Fibroblast of the aortic adventitia (primary cell): ENCODE measurements around the gene GFI1B. TPM values are rescaled to one million over a fixed set of nuclear protein-coding genes. Genes with fewer than 3 reads are reported as not detected.

Experiments
- DNase-seq: peaks from one replicate; pipeline ENCODE4 v3.0.0-alpha.2; 2010; ENCODE audit warnings: low read depth
- H3K4me3 ChIP-seq: 2 replicates; pipeline ENCODE4 v1.5.1; 2011; ENCODE audit warnings: low read depth, mild to moderate bottlenecking, control low read depth, low read length, moderate library complexity
- total RNA-seq: library from RNA; depleted of rRNA; stranded (reverse); fragments of >200 nt; gene quantifications from 2 replicates; pipeline ENCODE4 v1.2.3, GENCODE V29; 2012; ENCODE audit warnings: low replicate concordance
- TF ChIP-seq, protein P1 (sequence below): IDR thresholded peaks from 2 replicates; pipeline ENCODE4 v1.5.1; 2011; ENCODE audit warnings: mild to moderate bottlenecking, low read length, control low read depth, inconsistent platforms; ENCODE audit not compliant: insufficient read depth

Gene GFI1B
- total RNA-seq, 1 donor = not detected

DNA sequence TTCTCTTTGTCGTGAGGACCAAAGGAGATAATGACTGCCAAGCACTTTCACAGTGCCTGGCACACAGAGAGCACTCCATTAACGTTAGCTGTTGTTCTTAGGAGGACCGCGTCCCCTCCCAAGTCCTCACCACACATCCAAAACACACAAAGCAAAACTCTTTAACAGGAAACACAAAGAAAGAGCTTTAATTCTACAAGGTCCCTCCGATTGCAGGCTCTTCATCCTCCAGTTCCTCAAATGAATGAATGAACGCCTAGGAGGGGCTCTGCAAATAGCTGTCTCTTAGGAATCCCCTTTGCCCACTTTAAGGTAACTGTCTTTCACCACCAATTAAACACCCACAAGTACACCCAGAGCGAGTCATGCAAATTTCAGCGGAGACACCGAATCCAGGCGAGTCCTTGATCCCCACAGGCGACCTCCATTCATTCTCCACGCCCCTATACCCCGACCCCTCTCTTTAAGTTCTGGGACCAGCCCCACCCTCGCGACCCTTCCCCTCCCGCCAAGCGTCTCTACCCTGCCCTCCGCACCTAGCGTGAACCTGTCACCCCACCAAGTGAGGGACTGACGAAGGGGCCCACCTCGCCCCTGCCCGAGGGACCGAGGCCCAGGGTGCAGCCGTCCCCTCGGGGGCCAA lies 34.7 kb upstream of the GFI1B start:
- peak; percentile 5 for DNase-seq
- H3K4me3 ChIP-seq = peak overlapping the region; percentile 95
- TF ChIP-seq, protein P1, sequence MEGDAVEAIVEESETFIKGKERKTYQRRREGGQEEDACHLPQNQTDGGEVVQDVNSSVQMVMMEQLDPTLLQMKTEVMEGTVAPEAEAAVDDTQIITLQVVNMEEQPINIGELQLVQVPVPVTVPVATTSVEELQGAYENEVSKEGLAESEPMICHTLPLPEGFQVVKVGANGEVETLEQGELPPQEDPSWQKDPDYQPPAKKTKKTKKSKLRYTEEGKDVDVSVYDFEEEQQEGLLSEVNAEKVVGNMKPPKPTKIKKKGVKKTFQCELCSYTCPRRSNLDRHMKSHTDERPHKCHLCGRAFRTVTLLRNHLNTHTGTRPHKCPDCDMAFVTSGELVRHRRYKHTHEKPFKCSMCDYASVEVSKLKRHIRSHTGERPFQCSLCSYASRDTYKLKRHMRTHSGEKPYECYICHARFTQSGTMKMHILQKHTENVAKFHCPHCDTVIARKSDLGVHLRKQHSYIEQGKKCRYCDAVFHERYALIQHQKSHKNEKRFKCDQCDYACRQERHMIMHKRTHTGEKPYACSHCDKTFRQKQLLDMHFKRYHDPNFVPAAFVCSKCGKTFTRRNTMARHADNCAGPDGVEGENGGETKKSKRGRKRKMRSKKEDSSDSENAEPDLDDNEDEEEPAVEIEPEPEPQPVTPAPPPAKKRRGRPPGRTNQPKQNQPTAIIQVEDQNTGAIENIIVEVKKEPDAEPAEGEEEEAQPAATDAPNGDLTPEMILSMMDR = no peak

DNA sequence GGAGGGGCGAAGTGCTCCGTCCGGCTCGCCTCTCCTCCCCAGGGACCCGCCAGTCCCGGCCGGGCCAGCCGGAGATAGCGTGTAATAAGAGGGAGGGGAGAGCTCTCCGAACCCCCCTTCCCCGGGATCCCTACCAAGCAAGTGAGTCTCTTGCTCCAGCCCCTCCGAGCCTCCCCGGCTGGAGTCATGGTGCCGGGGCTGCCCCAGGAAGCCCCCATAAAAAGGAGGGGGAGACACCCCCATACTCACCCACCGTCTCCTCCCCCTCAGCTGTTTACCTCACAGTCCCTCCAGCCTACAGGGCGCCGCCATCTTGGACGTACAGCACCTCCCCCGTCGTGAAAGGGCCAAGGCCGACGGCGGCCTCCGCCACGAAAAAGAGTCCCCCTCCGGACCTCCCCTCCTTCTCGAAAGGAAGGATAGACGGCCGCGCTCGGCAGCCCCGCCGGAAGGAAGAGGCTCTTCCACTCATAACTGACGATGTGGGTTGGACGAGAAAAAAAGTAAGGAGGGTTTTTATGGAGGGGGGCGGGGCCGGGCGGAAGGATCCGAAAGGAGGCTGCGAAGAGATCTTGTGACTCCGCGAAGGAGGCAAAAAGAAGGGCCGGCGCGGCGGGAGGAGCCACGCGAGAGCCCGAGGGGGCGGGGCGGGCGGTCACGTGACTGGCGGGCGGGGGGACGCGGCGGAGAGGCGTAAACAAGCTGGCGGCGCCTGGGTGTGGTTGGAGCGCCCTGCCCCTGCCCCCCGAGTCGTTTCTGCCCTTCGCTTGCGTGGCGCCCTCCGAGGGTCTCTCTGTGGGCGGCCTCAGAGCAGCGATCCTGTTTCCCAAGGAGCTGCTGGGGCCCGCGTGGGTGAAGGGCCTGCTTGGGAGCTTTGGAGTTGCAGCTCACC lies 34.0 kb upstream of the GFI1B start, which contains the start of gene TSC1:
TSS of gene TSC1 (minus strand) at position 323 of the 892 bp plus-strand sequence. CDS start 15,744 bp downstream, outside the sequence.
- DNase-seq = peak; percentile 97
- H3K4me3 ChIP-seq = peak within 1 kb of the TSS; percentile 95
- TF ChIP-seq, protein P1 = no peak

DNA sequence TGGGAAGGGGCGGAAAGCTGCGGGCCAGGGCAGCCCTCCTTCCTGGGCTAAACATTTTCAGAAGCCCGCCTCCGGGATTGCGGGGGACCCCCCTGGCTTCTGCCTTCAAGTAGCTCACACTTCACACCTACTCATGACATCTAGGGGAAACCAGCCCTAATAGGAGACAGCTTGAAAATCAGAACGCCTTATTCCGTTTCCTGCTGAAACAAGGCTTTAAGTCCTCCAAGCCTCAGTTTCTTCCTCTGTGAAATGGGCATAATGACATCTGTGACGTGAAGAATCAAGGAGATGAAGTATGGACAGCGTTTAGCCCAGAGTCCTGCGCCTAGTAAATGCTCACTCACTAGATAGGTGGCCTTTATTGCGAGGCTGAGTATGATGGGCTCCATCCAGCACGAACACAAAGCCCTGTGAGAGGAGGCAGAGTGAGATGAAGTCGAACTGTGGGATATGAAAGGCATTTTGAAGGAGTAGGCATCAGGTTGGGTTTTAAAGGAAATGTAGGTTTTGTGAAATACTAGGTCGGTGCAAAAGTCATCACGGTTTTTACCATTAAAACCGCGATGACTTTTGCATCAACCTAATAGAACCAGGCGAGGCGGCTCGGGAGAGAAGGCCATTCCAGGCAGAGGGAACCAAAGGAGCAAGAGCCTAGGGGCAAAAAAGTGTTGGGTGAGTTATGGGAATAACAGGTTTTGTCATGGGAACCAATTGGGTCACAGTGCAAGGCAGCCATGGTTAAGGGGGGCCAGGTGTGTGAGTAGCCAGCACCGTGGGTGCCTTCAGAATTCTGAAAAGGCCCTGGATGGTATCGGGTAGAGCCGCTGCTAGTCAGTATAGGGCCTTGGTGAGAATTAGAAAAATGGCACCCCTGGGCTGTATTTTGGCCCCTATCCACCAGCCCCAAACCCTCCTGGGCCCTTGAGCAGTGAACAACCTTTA lies 33.0 kb upstream of the GFI1B start:
- DNase-seq = no peak
- peak overlapping the region; percentile 72 for H3K4me3 ChIP-seq
- TF ChIP-seq, protein P1 = no peak

DNA sequence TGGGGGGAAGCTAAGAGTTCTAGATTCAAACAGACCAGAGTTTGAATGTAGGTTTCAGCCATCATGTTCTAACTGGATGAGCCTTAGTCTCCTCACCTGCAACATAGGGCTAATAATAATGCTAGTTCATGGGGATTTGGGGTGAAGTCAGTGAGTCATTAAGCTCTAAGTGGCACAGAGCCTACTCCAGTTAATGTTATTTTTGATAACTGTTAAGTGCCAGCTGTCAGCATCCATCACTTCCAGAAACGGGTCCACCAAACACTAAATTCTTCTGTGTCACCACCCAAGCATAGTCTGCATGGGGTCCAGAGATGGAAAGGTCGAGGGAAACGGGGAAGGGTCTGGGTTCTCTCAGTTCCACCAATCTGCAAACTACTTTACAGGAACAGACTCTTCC lies 32.3 kb upstream of the GFI1B start:
- TF ChIP-seq, protein P1 = no peak
- H3K4me3 ChIP-seq = no peak overlapping the region
- no peak for DNase-seq

DNA sequence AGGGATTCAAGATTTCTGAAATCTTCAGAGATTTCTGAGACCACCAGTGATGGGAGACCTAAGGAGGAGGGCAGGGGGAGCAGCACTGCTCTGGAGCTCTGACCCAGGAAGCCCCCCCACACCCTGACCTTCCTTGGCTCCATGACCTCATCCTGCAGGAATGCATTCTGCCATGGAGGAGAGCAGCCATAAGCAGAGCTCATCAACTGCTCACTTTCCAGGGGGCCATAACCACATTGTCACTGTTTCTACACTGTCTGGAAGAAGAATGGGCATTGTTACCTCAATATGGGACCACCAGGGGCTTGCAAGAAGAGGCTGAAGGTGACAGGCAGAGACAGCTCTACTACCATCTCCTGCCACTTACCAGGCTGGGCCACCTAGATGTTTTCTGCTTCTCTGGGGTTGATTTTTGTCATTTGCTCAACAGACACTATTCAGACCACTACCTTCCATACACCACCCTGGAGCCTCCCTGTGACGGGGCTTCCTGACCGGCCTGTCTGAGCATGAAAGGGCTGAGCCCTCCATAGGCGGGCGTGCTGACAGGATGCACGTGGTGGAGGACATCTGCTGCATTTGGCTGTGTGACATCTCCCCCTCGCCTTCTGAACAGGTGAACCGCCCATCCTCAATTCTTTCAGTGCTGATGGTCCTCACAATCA lies 31.7 kb upstream of the GFI1B start:
- TF ChIP-seq, protein P1 = no peak
- H3K4me3 ChIP-seq = no peak overlapping the region
- peak; percentile 31 for DNase-seq

DNA sequence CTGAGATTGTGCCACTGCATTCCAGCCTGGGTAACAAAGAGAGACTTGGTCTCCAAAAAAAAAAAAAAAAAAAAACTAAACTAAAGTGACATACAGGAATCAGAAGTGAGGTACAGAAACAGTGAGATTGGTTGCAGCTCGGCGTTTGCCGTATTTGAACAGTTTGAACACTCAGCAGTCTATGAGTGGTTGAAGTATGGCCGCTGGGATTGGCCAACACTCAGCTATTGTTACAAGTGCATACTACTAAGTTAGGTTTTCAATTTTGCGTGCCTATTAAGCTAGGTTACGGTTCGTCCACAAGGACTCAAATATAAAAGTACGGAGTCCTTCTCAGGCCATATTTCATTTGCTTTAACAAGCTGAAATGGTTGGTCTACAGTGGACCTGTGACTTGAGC lies 30.7 kb upstream of the GFI1B start:
- TF ChIP-seq, protein P1 = no peak
- no peak overlapping the region for H3K4me3 ChIP-seq
- no peak for DNase-seq
